COLO829 (cell line): ENCODE measurements around the gene PNRC1.
"Not testable (repeated sequence)": the region's sequence is repeated elsewhere in the genome, so short reads cannot be mapped to it uniquely, and the experiment has no call there.

Source experiments
- DNase-seq: peaks from one replicate; pipeline ENCODE4 v3.0.0; 2012; ENCODE audit warnings: low spot score

Gene PNRC1

DNA sequence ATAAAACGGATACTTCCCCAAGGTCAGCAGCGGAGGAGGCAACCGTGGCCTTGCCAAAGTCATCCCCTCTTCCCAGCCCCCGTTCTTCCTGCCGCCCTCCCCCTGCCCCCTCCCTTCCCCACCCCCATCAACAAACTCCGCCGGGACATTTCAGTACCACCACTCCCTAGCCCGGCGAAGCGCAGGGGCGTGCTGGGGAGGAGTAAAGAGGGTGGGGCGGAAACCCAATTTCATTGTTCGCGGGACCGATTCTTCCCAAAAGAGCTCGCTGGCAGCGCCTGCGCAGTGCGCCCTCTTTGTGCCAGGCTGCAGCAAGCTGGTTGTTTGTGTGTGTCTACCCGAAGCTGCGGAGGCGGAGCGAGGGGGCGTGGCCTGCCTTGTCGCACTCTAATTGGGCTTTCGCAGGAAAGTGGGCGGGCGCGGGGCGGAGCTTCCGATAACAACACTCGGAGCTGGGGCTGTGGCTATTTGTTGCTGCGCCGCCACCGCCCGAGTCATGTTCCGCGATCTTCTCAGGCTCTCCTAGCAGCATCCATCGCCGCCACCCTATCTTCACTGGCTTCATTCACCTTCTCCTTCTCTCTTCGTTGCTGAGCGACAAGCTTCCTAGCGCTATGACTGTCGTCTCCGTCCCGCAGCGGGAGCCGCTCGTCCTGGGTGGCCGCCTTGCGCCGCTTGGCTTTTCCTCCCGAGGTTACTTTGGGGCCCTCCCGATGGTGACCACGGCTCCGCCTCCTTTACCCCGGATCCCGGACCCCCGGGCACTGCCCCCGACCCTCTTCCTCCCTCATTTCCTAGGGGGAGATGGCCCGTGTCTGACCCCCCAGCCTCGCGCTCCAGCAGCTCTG is at the start of gene PNRC1:
PNRC1 (plus strand) TSS at position 471 of the 848 bp plus-strand sequence; CDS start at position 615, 144 bp downstream.
- DNase-seq, result peak; percentile 99

DNA sequence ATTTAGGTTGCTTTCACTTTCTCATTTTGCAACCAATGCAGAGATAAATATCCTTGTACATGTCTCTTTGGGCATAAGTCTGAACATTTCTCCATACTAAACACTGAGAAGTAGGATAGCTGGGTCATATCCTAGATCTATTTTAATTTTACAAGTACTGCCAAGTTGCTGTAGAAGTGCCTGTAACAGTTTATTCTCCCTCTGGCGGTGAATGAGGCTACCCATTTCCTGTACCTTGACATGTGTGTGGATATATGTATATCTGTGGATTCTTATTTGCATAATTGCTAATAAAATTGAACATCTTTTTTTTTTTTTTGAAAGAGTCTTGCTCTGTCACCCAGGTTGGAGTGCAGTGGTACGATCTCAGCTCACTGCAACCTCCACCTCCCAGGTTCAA is 48.0 kb upstream of the PNRC1 start:
- no peak for DNase-seq

DNA sequence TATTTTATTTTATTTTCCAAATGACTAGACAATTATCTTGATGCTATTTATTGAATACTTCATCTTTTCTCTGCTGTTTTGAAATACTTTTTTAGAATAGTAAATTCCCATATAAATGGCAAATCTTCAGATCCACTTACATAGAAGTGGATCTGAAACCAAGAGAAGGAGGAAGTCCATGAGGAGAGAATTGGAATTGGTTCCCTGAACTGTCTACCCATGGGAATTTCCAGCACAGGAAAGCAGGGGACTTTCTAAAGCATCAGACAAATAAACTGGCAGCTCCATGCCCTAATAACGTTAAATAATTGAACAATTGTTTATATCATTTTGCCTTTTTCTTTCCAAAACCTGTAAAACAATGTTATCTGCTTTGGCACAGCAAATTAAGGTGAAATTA is 47.1 kb upstream of the PNRC1 start:
- DNase-seq, result no peak

DNA sequence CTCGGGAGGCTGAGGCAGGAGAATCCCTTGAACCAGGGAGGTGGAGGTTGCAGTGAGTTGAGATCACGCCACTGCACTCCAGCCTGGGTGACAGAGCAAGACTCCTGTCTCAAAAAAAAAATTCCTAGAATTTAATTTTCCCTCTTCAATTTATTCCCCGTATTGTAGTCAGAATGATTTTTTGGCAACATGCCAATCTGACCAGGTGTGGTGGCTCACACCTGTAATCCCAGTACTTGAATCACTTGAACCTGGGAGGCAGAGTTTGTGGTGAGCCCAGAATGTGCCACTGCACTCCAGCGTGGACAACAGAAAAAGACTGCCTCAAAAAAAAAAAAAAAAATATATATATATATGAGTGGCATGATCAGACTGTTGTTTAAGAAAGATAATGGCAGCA is 46.4 kb upstream of the PNRC1 start:
- not testable (repeated sequence) for DNase-seq

DNA sequence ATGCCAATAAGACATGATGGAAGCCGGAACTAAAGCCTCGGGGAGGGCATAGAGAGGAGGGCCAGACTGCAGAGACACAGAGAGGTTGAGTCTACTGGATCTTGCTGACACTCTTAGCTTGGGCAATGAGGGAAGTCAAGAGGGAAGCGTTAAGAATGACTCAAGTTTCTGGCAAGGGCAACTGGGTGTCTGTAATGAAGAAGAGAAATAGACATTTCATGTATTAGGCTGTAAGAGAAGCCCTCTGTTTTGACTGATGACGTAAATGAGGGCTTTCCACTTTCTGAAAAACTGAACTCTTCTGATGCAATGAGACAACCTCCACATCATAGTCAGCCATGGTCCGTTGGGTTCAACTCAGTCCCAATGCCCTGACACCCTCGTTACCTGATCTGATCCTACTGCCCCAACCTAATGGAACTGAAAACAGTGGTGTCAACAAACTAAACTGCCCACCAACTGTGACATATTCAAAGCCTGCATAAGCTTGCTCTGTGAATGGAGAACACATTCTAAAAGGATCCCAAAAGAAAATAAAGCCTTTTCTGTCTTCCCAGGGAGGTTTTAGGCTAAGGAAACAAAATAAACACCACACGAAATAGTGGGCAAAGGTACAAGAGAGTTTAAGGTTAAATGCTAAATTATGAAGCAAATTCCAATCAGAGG is 45.8 kb upstream of the PNRC1 start:
- DNase-seq, result no peak

DNA sequence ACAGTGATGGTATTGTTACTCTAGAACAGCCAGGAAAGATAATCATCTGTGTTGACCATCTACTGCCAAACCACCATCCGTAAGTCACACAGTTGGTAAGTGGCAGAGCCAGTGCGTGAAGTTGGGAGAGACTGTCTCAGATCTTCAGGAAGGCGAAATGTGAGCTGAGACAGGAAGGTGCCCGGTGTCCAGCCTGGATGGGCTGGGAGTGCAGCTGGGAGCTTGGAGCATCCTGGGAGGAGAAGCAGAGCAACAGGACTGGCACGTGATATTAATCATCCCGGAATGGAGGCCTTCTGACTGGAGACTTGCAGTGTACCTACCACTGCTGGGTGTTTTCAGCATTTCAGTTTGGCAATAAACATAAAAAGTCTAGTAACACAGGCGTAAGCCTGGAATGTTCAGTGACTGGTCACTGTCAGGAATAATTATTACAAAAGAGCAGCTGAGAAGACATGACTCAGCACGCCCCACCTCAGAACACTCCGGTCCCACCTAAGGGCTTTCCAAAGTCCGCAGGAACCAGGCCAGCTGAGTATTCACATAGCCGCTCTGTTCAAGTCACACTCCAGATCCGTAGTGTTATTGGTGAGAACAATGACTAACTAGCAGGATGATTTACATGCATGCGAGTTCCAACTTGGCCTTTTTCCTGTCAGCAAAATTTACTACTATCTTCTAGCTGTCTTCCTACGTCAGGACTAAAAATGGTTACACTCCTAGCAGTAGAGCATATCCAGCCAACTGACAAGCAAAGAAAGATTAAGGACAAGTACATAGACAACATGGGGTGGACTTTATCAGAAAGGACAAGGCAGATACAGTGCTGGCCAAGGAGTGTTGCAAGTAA is 45.1 kb upstream of the PNRC1 start:
- peak; percentile 70 for DNase-seq

DNA sequence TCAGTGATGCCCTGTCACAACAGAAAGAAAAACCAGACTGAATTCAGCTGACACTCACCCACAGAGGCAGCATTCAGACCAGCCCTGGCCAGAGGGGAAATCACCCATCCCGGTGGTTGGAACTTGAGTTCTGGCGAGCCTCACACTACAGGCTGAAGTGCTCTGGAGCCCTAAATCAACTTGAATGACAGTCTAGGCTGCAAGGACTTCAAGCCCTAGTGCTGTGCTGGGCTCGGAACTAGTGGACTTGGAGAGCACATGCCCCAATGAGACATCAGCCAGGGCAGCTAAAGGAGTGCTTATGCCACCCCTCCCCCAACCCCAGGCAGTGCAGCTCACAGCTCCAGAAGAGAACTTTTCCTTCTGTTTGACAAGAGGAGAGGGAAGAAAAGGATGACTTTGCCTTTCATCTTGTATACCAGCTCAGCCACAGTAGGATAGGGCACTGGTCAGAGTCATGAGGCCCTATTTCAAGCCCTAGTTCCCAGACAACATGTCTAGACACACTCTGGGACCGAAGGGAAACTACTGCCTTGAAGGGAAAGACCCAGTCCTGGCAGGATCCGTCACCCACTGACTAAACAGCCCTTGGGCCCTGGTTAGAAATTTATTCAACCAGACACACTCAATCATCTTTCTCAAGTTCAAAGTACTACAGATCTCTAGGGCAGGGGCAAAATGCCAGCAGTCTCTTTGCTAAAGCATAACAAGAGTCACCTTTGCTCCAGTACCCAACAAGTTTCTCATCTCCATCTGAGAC is 43.2 kb upstream of the PNRC1 start:
- no peak for DNase-seq

DNA sequence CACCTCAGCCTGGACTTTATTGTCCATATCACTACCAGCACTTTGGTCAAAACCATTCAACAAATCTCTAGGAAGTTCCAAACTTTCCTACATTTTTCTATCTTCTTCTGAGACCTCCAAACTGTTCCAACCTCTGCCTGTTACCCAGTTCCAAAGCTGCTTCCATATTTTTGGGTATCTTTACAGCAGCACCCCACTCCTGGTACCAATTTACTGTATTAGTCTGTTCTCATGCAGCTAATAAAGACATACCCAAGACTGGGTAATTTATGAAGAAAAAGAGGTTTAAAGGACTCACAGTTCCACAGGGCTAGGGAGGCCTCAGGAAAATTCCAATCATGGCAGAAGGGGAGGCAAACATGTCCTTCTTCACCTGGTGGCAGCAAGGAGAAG is 42.7 kb upstream of the PNRC1 start:
- not testable (repeated sequence) for DNase-seq

DNA sequence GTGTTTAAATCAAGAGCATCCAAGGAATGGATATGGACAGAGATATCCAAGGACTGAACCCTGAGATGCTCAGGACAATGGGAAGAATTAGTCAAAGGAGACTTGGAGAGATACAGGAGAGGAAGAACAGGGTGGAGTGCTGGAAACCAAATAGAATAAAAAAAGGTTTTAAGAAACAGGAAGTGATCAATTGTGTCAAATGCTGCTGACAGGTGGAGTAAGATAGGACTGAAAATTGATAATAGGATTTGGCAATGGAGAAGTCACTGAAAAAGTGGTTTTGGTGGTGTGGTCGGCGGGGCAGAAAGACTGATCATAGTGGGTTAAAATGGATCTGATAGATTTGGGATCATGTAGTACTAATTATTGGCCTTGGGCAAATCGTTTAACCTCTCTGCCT is 37.9 kb upstream of the PNRC1 start:
- no peak for DNase-seq

DNA sequence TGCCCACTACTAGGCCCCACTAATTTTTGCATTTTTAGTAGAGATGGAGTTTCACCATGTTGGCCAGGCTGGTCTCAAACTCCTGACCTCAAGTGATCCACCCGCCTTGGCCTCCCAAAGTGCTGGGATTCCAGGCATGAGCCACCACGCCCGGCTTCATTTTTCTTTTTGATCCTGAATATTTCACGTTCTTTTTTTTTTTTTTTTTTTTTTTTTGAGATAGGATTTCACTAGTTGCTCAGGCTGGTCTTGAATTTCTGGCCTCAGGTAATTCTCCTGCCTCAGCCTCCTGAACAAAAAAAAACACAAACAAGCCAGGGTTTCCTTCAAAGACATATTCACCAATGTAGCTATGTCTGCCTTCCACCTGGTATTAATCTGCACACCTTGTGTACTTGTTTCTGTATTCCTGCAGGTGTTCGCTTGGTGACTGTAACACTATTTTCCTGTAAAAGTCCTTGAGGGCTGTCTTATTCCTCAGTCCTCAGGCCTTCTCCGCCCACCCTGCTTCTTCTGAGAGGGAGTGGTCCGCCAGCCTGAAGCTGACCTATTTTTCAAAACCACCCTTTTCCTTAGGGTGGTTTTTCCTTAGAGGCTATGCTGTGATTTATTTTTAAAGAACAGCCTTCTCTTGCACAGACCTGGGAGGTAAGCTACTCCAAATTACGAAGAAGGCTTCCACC is 36.1 kb upstream of the PNRC1 start:
- no peak for DNase-seq

DNA sequence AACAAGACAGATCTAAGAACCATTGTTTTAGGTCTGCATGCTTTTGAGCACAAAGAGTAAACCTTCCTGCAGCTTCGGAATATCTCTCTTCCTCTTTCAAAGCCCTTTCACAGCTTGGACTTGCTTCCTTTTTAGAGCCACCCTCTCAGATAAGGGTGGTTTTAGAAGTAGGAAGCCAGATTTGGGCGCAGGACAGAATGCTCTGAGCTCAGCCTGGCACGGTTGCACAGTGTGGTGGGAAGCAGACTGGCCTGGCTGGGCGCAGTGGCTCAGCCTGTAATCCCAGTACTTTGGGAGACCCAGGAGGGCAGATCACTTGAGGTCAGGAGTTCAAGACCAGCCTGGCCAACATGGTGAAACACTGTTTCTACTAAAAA is 35.6 kb upstream of the PNRC1 start:
- no peak for DNase-seq

DNA sequence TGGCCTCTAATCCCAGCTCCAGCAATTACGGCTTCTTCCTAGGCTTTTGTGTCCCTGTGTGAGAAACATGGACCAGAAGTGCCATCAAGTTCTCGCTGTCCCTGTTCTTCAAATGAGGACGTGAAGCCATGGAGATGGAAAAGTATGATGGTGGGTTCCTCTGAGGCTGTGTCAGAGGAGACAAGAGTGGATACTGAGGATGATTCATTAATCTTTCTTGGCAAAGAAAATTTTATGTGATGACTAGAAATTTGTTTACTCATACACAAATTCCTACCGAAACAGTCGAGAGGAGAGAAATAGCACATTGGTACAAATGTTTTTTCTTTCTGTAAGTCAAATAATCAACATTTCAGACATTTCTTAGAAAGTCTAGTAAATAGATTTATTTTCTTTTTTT is 35.0 kb upstream of the PNRC1 start:
- no peak for DNase-seq

DNA sequence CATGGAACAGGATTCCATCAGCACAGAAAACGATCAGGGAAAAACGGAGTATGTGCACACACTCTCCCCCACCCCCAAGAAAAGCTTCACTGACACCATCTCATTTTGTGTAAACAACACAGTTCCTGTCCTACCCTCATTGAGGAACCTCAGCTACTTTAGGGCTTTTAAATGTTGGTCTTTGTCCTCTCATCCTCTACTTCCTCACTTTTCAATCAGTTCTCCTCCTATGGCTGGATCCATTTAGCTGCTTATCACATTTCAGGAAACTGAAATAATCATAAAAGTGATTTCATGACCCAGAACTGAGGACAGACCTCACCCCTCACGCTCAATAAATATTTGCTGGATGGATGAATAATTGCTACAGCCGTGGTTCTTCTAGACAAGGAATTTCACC is 33.1 kb upstream of the PNRC1 start:
- DNase-seq, result no peak

DNA sequence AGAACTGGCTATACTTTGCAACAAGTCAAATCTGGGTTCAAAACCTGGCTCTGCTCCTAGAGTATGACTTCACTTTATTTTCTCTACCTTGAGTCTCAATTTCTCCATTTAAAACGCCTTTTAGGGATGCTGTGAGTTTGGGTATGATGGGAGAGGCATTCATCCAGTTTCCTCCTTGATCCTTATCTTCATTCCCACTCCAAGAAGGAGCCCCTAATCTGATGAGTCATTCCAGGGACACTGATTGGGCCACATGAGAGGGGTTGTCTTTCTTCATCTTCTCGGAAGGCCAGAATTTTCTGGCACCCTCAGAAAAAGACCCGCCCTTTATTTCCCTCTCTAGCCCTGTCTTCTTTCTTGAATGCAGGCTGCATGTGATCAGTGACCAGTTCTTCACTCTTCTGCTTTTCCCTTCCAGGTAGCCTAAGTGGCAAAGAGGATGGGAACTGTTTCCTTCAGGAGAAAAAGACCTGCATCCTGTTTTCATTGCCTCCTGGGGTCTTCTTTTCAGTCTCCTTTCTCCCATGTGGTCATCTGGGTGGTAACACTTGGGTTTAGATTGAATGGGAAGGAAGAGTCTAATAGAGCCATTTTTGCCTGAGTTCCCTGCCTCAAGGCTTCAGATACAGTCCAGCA is 32.1 kb upstream of the PNRC1 start:
- DNase-seq, result no peak

DNA sequence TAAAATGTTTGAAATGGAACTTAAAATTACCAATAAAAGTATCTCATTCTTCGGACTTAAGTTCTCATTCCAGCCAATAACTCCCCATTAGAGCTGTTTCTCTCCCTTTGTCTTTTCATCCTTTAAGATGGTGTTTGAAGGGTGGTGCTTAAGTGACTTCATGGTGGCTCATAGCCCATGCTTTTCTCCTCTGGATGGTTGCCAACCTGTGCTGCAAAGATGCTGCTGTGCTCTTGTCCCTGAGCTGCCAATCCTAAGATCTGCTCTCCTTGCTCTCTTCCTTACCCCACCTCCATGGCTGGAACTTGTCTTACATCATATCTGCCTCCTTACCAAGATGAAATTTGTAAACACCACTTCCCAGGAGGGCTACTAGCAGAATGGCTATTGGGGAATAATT is 31.6 kb upstream of the PNRC1 start:
- no peak for DNase-seq

DNA sequence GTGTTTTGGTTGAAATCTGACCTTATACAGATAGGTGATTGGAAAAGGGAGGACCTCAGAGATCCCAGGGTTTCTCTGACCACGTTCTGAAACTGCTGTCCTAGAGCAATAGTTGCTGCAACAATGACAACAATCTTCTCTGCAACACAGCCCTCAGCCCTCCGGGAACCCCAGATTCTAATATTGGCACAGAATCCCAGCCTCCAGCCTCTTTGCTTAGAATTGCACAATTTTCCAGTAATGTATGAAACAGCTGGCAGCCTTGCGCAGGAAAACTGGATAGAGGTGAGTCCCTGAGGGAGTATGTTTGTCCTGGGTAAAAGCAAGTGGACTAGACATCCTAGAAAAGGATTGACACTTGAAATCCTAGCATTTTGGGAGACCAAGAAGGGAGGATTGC is 30.4 kb upstream of the PNRC1 start:
- DNase-seq, result no peak

DNA sequence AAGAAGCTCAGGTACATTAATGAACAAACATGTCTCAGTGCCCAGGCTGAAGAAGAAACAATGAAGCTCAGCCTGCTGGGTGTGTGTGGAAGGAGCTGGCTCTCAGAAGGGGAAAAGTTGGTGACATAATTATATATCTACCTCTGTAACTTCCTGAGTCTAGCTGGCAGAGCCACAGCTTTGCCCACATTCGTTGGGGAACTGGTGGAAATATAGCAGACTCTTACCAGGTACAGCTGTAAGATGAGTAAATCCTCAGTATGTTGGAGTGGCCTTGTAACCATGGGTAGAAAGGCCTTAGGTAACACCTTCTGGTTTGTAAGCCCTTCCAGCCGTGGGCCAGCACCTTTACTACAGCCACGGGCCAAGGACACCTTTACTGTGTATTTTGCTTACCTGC is 29.9 kb upstream of the PNRC1 start:
- DNase-seq, result no peak

DNA sequence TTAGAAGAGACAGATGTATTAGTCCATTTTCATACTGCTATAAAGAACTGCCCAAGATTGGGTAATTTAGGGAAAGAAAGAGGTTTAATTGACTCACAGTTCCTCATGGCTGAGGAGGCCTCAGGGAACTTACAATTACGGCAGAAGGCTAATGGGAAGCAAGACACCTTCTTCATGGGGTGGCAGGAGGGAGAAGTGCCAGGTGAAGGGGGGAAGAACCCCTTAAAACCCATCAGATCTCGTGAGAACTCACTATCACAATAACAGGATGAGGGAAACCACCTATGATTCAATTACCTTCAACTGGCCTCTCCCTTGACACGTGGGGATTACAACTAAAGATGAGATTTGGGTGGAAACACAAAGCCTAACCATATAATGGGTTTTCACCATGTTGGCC is 28.9 kb upstream of the PNRC1 start:
- DNase-seq, result no peak

DNA sequence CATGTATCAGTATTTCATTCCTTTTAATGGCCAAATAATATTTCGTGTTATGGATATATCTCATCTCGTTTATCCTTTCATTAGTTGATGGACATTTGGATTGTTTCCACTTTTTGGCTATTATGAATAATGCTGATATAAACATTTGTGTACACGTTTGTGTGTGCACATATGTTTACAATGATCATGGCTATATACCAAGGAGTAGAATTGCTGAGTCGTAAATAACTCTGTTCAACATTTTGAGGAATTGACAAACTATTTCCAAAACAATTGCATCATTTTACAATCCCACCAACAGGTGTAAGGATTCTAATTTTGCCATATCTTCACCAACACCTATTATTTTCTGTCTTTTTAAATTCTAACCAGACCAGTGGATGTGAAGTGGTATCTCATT is 26.3 kb upstream of the PNRC1 start:
- DNase-seq, result no peak

DNA sequence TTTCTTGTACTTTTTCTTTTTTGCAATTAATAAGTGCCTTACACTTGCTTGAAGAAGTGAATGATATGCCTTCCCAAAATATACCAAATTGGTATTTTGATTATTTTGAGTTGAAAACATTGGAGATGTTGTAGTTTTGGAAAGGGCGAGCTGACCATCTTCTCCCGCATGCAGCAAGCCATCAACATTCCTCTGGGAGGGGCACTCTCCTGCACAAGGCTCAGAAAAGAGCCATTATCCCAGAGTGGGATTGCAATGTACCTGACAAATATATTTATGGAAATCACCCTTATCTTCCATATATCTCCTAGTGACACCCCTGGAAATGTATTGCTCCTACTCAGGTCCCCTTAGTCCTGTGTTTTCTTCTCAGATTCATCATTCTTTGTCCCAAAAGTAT is 22.8 kb upstream of the PNRC1 start:
- DNase-seq, result no peak

DNA sequence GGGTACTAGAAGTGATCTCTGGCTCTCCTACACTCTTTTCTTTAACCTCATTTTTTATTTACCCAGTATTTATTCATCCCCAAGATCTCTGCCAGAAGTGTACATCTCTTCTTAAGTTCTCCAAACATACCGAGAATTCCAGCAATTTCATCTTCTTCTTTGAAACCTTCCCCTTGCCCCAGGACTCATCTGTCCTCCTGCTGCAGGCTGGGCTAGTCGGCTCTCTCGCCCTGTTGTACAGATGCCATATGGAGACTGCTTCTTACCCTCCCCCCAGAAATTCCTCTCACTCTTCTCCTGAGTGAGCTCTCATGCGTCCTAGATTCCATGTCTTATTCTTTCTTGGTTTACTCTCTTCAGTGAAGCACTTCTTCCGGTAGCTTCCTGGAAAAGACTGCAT is 21.9 kb upstream of the PNRC1 start:
- no peak for DNase-seq
